Right kidney (tissue), 9 donors: ENCODE results near the gene LLGL1.

Experiments
- DNase-seq: peaks from one replicate; pipeline ENCODE4 v3.0.0-alpha.2; 2016
- long read RNA-seq, 8 donors: transcript quantifications; one replicate each; lab custom pipeline, GENCODE V29; 2026

LLGL1 gene
- long read RNA-seq, donor 1, full-length matches to known transcripts, result 5 of 55 reads
- long read RNA-seq, donor 1, partial matches to known transcripts, result 50 of 55 reads
- long read RNA-seq, donor 1, other reads (novel, unspliced or antisense), result 0 of 55 reads
- long read RNA-seq, donor 2, full-length matches to known transcripts, result 2 of 2 reads
- long read RNA-seq, donor 2, partial matches to known transcripts, result 0 of 2 reads
- long read RNA-seq, donor 2, other reads (novel, unspliced or antisense), result 0 of 2 reads
- long read RNA-seq, donor 3, full-length matches to known transcripts, result 1 of 1 reads
- long read RNA-seq, donor 3, partial matches to known transcripts, result 0 of 1 reads
- long read RNA-seq, donor 3, other reads (novel, unspliced or antisense), result 0 of 1 reads
- long read RNA-seq, donor 4, full-length matches to known transcripts, result 4 of 69 reads
- long read RNA-seq, donor 4, partial matches to known transcripts, result 65 of 69 reads
- long read RNA-seq, donor 4, other reads (novel, unspliced or antisense), result 0 of 69 reads
- long read RNA-seq, donor 5, full-length matches to known transcripts, result 4 of 10 reads
- long read RNA-seq, donor 5, partial matches to known transcripts, result 6 of 10 reads
- long read RNA-seq, donor 5, other reads (novel, unspliced or antisense), result 0 of 10 reads
- long read RNA-seq, donor 6, full-length matches to known transcripts, result 5 of 58 reads
- long read RNA-seq, donor 6, partial matches to known transcripts, result 53 of 58 reads
- long read RNA-seq, donor 6, other reads (novel, unspliced or antisense), result 0 of 58 reads
- long read RNA-seq, donor 7, result 0 reads
- long read RNA-seq, donor 8, full-length matches to known transcripts, result 4 of 4 reads
- long read RNA-seq, donor 8, partial matches to known transcripts, result 0 of 4 reads
- long read RNA-seq, donor 8, other reads (novel, unspliced or antisense), result 0 of 4 reads

GRCh38 chr17:18225121-18225641, at the start of gene LLGL1:
TSS of gene LLGL1 (plus strand) at chr17:18225635. CDS start at chr17:18225683, 48 bp downstream.
- DNase-seq, result peak; percentile 75

- DNase-seq, result no peak
Measured at GRCh38 chr17:18176176-18176575, 49.3 kb upstream of the LLGL1 start.

- DNase-seq, result no peak
Measured at GRCh38 chr17:18177133-18177532, 48.3 kb upstream of the LLGL1 start.

- no peak for DNase-seq
Measured at GRCh38 chr17:18177722-18178121, 47.7 kb upstream of the LLGL1 start.

- no peak for DNase-seq
Measured at GRCh38 chr17:18179196-18179595, 46.2 kb upstream of the LLGL1 start.

- no peak for DNase-seq
Measured at GRCh38 chr17:18179804-18180203, 45.6 kb upstream of the LLGL1 start.

GRCh38 chr17:18181358-18181757, 44.1 kb upstream of the LLGL1 start:
- no peak for DNase-seq

- DNase-seq, result no peak
Measured at GRCh38 chr17:18182110-18182977, 43.1 kb upstream of the LLGL1 start.

GRCh38 chr17:18182978-18183333, 42.5 kb upstream of the LLGL1 start:
- DNase-seq, result peak; percentile 98

GRCh38 chr17:18183334-18184142, 41.9 kb upstream of the LLGL1 start, which contains the start of gene ALKBH5:
TSS of gene ALKBH5 (plus strand) at chr17:18183828. CDS start at chr17:18184244, 416 bp downstream.
- peak; percentile 100 for DNase-seq

GRCh38 chr17:18184143-18185031, 41.0 kb upstream of the LLGL1 start:
- peak; percentile 73 for DNase-seq

GRCh38 chr17:18185391-18185790, 40.0 kb upstream of the LLGL1 start:
- DNase-seq, result no peak

GRCh38 chr17:18185832-18186626, 39.4 kb upstream of the LLGL1 start:
- no peak for DNase-seq

GRCh38 chr17:18186627-18186982, 38.8 kb upstream of the LLGL1 start:
- DNase-seq, result no peak

GRCh38 chr17:18187226-18187625, 38.2 kb upstream of the LLGL1 start:
- DNase-seq, result no peak

- DNase-seq, result no peak
Measured at GRCh38 chr17:18187821-18188761, 37.3 kb upstream of the LLGL1 start.

- no peak for DNase-seq
Measured at GRCh38 chr17:18190628-18191235, 34.7 kb upstream of the LLGL1 start.
